Liver (tissue), 9 donors: ENCODE data around the gene GSK3B. TPM values are rescaled to one million over a fixed set of nuclear protein-coding genes. Genes with fewer than 3 reads are reported as not detected.

Source experiments
- DNase-seq: peaks from one replicate; pipeline ENCODE4 v3.0.0-alpha.2; 2017; ENCODE audit warnings: low spot score
- H3K27ac ChIP-seq, 2 donors: one replicate each; pipeline ENCODE4 v1.7.0; 2013; ENCODE audit warnings: inconsistent platforms in 2 of 2, low read length in 2 of 2, control low read depth in 1 of 2, low read depth in 1 of 2, mild to moderate bottlenecking in 1 of 2
- H3K27me3 ChIP-seq, 4 donors: one replicate each; pipeline versions ENCODE4 v1.6.1 to v1.7.0; 2013; ENCODE audit warnings: low read length in 3 of 4, inconsistent platforms in 1 of 4, mild to moderate bottlenecking in 1 of 4, moderate library complexity in 1 of 4; ENCODE audit not compliant: control insufficient read depth in 4 of 4, insufficient read depth in 4 of 4
- H3K36me3 ChIP-seq, 4 donors: one replicate each; pipeline versions ENCODE4 v1.6.1 to v1.7.0; 2013; ENCODE audit warnings: low read length in 3 of 4, mild to moderate bottlenecking in 3 of 4, low read depth in 1 of 4, moderate library complexity in 1 of 4; ENCODE audit not compliant: control insufficient read depth in 4 of 4, insufficient read depth in 3 of 4
- H3K4me1 ChIP-seq, 4 donors: one replicate each; pipeline versions ENCODE4 v1.6.1 to v1.7.0; 2013; ENCODE audit warnings: low read length in 3 of 4, mild to moderate bottlenecking in 3 of 4, moderate library complexity in 1 of 4; ENCODE audit not compliant: control insufficient read depth in 4 of 4, insufficient read depth in 4 of 4
- H3K4me3 ChIP-seq, 3 donors: one replicate each; pipeline versions ENCODE4 v1.6.1 to v1.7.0; 2013; ENCODE audit warnings: low read length in 3 of 3, control low read depth in 1 of 3, low read depth in 1 of 3, mild to moderate bottlenecking in 1 of 3
- H3K9ac ChIP-seq, 2 donors: one replicate each; pipeline ENCODE4 v1.7.0; 2013; ENCODE audit warnings: low read length in 2 of 2, mild to moderate bottlenecking in 2 of 2, moderate library complexity in 2 of 2, control low read depth in 1 of 2, low read depth in 1 of 2
- H3K9me3 ChIP-seq, 4 donors: one replicate each; pipeline versions ENCODE4 v1.6.1 to v1.7.0; 2013; ENCODE audit warnings: low read length in 3 of 4; ENCODE audit not compliant: control insufficient read depth in 4 of 4
- CTCF ChIP-seq: fragments of 150-350 bp; IDR thresholded peaks from 2 replicates; pipeline ENCODE4 v1.5.1; 2017; ENCODE audit warnings: improper control_type of control experiment, low read depth, low read length; ENCODE audit not compliant: missing input control
- EGR1 ChIP-seq, 2 donors: IDR thresholded peaks; 2 replicates each; pipeline ENCODE4 v1.6.1; 2016 to 2018; ENCODE audit warnings: antibody characterized with exemption in 2 of 2, low read depth in 2 of 2
- FOXA2 ChIP-seq: IDR thresholded peaks from 2 replicates; pipeline ENCODE4 v1.6.1; 2016; ENCODE audit warnings: antibody characterized with exemption
- GABPA ChIP-seq, 2 donors: IDR thresholded peaks in 1 of 2; conservative IDR thresholded peaks in 1 of 2; 2 replicates each; pipeline ENCODE4 v1.6.1; 2016; ENCODE audit warnings: antibody characterized with exemption in 2 of 2, mild to moderate bottlenecking in 1 of 2, moderate library complexity in 1 of 2
- JUND ChIP-seq, 2 donors: IDR thresholded peaks; 2 replicates each; pipeline ENCODE4 v1.6.1; 2016; ENCODE audit warnings: antibody characterized with exemption in 2 of 2
- MAX ChIP-seq: IDR thresholded peaks from 2 replicates; pipeline ENCODE4 v1.6.1; 2016; ENCODE audit warnings: antibody characterized with exemption
- RAD21 ChIP-seq, 2 donors: IDR thresholded peaks; 2 replicates each; pipeline ENCODE4 v1.6.1; 2016; ENCODE audit warnings: antibody characterized with exemption in 2 of 2, mild to moderate bottlenecking in 2 of 2
- REST ChIP-seq: IDR thresholded peaks from 2 replicates; pipeline ENCODE4 v1.6.1; 2016; ENCODE audit warnings: antibody characterized with exemption, mild to moderate bottlenecking
- SP1 ChIP-seq: IDR thresholded peaks from 2 replicates; pipeline ENCODE4 v1.6.1; 2018; ENCODE audit warnings: antibody characterized with exemption, mild to moderate bottlenecking
- TAF1 ChIP-seq: conservative IDR thresholded peaks from 2 replicates; pipeline ENCODE4 v1.6.1; 2016; ENCODE audit warnings: antibody characterized with exemption, mild to moderate bottlenecking
- YY1 ChIP-seq: IDR thresholded peaks from 2 replicates; pipeline ENCODE4 v1.6.1; 2016; ENCODE audit warnings: antibody characterized with exemption, mild to moderate bottlenecking
- ZBTB33 ChIP-seq: IDR thresholded peaks from 2 replicates; pipeline ENCODE4 v1.6.1; 2016; ENCODE audit warnings: antibody characterized with exemption
- WGBS: extraction: QIAGEN DNeasy Blood & Tissue Kit; methylation state at CpG from one replicate; pipeline ENCODE4 v1.1.7; 2013; 5-methylcytosine and 5-hydroxymethylcytosine counted together
- polyA plus RNA-seq, 2 donors: library from polyadenylated mRNA; stranded (reverse) in 1 of 2; unstranded in 1 of 2; fragments of 200-250 nt in 1 of 2; fragments of >200 nt in 1 of 2; fragmentation: Nextera tagmentation in 1 of 2; extraction: Ambion mirVana in 1 of 2; gene quantifications; one replicate each; pipeline versions ENCODE4 v1.2.1 to v1.2.3, GENCODE V29; 2013 to 2015
- total RNA-seq, 2 donors: library from RNA; depleted of rRNA; stranded (reverse); fragments of >200 nt; gene quantifications; one replicate each; pipeline ENCODE4 v1.2.3, GENCODE V29; 2014
- donor health status: healthy.
- donor health status: healthy.
- donor health status: healthy.
- donor health status: healthy.
- donor health status: healthy.

The GSK3B gene
- total and polyA plus RNA-seq, 4 donors, result 10.5 to 20.8 (median 18.5) TPM

GRCh38 chr3:120062474-120062873, 31.8 kb downstream of the GSK3B start:
- 90% methylated on average over 4 of the region's 4 CpGs for WGBS
- H3K9me3 ChIP-seq, result no peaks in the 10 kb centered on the region
- H3K27ac ChIP-seq, result no peak overlapping the region
- no peak overlapping the region for H3K9ac ChIP-seq
- no peaks in the 10 kb centered on the region for H3K36me3 ChIP-seq
- H3K4me3 ChIP-seq, result no peak overlapping the region
- no peaks in the 10 kb centered on the region for H3K27me3 ChIP-seq
- no peak for DNase-seq
- TF ChIP-seq REST, result peak; percentile 86
- no peak for TF ChIP-seq YY1
- peaks cover 0 to 4% (median 2%) of the 10 kb centered on the region in 4 donors for H3K4me1 ChIP-seq

GRCh38 chr3:120059081-120059864, 35.0 kb downstream of the GSK3B start:
- TF ChIP-seq GABPA (IDR thresholded peaks at IDR 0.05 in 1 of 2, conservative IDR thresholded peaks at IDR 0.05 in 1 of 2) (no peak), CTCF (no peak), SP1 (no peak), ZBTB33 (no peak), FOXA2 (no peak), REST (no peak), JUND (IDR thresholded peaks at IDR 0.05) (no peak), TAF1 (no peak), RAD21 (IDR thresholded peaks at IDR 0.05) (no peak), EGR1 (IDR thresholded peaks at IDR 0.05; ENCODE audit: low read depth in 2 of 2) (no peak), MAX (no peak)
- Histone ChIP-seq H3K9ac (no peak overlapping the region), H3K4me3 (no peak overlapping the region), H3K9me3 (no peaks in the 10 kb centered on the region), H3K27ac (no peak overlapping the region), H3K4me1 (peaks cover 0 to 4% (median 2%) of the 10 kb centered on the region in 4 donors), H3K27me3 (no peaks in the 10 kb centered on the region), H3K36me3 (no peaks in the 10 kb centered on the region)
- no peak for DNase-seq
- WGBS, result 91% methylated on average over 3 of the region's 3 CpGs
